ENCODE results near the gene MORC3.
A peak's percentile ranks its signal among the peaks of the same experiment; 100 is the strongest.
"Not testable (repeated sequence)": the region's sequence is repeated elsewhere in the genome, so short reads cannot be mapped to it uniquely, and the experiment has no call there.

The MORC3 gene

GRCh38 chr21:36388096-36388495 is 68.1 kb downstream of the MORC3 start:
- H3K4me3 ChIP-seq (ENCODE audit: low read length), result no peak overlapping the region
- no peak for DNase-seq (ENCODE audit: low read depth)
- TF ChIP-seq CTCF (conservative IDR thresholded peaks at IDR 0.05; ENCODE audit: low read depth, low read length), result no peak

GRCh38 chr21:36388835-36389234 is 68.8 kb downstream of the MORC3 start:
- peak; percentile 42 for TF ChIP-seq CTCF (conservative IDR thresholded peaks at IDR 0.05; ENCODE audit: low read depth, low read length)
- DNase-seq (ENCODE audit: low read depth), result no peak
- H3K4me3 ChIP-seq (ENCODE audit: low read length), result no peak overlapping the region

- DNase-seq (ENCODE audit: low read depth); H3K4me3 ChIP-seq (ENCODE audit: low read length): not testable (repeated sequence)
Observed at GRCh38 chr21:36391649-36392048, 71.7 kb downstream of the MORC3 start.

- no peak for DNase-seq (ENCODE audit: low read depth)
- no peak overlapping the region for H3K4me3 ChIP-seq (ENCODE audit: low read length)
- TF ChIP-seq CTCF (conservative IDR thresholded peaks at IDR 0.05; ENCODE audit: low read depth, low read length), result no peak
Observed at GRCh38 chr21:36395353-36396111, 75.5 kb downstream of the MORC3 start.

GRCh38 chr21:36396325-36396724 is 76.3 kb downstream of the MORC3 start:
- DNase-seq (ENCODE audit: low read depth), result no peak
- TF ChIP-seq CTCF (conservative IDR thresholded peaks at IDR 0.05; ENCODE audit: low read depth, low read length), result no peak
- H3K4me3 ChIP-seq (ENCODE audit: low read length), result no peak overlapping the region

GRCh38 chr21:36396971-36397370 is 77.0 kb downstream of the MORC3 start:
- no peak overlapping the region for H3K4me3 ChIP-seq (ENCODE audit: low read length)
- DNase-seq (ENCODE audit: low read depth), result no peak
- no peak for TF ChIP-seq CTCF (conservative IDR thresholded peaks at IDR 0.05; ENCODE audit: low read depth, low read length)

- H3K4me3 ChIP-seq (ENCODE audit: low read length), result no peak overlapping the region
- no peak for TF ChIP-seq CTCF (conservative IDR thresholded peaks at IDR 0.05; ENCODE audit: low read depth, low read length)
- no peak for DNase-seq (ENCODE audit: low read depth)
Observed at GRCh38 chr21:36397606-36398005, 77.6 kb downstream of the MORC3 start.

GRCh38 chr21:36399736-36400135 is 79.7 kb downstream of the MORC3 start:
- DNase-seq (ENCODE audit: low read depth), result not testable (repeated sequence)

More at GRCh38 chr21:36399736-36400135, 79.7 kb downstream of the MORC3 start:
- not testable (repeated sequence) for H3K4me3 ChIP-seq (ENCODE audit: low read length)

All from retinal pigment epithelial cell (primary cell).